NCI-H82 treated with DMSO at 0.1 percent for 48 hours (cell line): Measurements from ENCODE around the gene ASZ1.

Experiments used
- DNase-seq: peaks from one replicate; lab custom pipeline; 2025; ENCODE audit not compliant: unreplicated experiment; lab: John Stamatoyannopoulos, UW

Gene ASZ1

GRCh38 chr7:117403737-117404136, 23.6 kb downstream of the ASZ1 start:
- DNase-seq, result no peak

DNA sequence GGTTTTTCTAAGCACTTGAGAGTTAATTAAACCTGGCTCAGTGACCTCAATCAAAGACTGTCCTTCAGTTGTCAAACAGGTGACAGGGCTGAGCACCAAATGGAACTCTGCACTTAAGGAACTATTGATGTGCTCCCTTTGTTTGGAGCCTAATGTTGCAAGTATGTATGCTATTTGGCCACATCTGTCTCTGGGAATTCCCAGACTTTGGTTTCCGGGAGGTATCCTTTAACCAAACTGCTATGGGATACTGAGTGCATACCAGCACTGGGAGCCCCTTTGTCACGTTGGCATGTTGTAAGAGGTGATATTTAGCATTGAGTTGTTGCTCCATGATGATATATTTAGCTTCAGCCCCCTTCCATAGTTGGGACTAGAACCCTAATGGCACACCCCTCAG, 25.2 kb downstream of the ASZ1 start:
- DNase-seq, result no peak

- DNase-seq, result no peak
Observed at GRCh38 chr7:117401293-117402002, 25.8 kb downstream of the ASZ1 start.

- DNase-seq, result no peak
Observed at GRCh38 chr7:117399820-117400422, 27.4 kb downstream of the ASZ1 start.

- DNase-seq, result no peak
Observed at GRCh38 chr7:117395743-117396142, 31.6 kb downstream of the ASZ1 start.

- DNase-seq, result no peak
Observed at GRCh38 chr7:117393781-117394180, 33.5 kb downstream of the ASZ1 start.

DNA sequence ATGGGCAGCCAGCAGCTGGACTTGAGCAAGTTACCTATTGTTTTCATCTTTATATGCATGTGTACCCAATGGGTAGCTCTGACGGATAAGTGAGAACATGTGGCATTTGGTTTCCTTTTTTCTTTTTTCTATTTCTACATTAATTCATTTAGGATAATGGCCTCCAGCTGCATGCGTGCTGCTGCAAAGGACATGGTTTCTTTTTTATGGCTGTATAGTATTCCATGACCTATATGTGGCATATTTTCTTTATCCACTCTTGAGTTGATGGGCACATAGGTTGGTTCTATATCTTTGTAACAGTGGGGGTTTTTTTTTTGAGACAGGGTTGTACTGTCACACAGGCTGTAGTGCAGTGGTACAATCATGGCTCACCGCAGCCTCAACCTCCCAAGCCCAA, 37.4 kb downstream of the ASZ1 start:
- DNase-seq, result no peak

GRCh38 chr7:117386110-117386706, 41.1 kb downstream of the ASZ1 start:
- no peak for DNase-seq

DNA sequence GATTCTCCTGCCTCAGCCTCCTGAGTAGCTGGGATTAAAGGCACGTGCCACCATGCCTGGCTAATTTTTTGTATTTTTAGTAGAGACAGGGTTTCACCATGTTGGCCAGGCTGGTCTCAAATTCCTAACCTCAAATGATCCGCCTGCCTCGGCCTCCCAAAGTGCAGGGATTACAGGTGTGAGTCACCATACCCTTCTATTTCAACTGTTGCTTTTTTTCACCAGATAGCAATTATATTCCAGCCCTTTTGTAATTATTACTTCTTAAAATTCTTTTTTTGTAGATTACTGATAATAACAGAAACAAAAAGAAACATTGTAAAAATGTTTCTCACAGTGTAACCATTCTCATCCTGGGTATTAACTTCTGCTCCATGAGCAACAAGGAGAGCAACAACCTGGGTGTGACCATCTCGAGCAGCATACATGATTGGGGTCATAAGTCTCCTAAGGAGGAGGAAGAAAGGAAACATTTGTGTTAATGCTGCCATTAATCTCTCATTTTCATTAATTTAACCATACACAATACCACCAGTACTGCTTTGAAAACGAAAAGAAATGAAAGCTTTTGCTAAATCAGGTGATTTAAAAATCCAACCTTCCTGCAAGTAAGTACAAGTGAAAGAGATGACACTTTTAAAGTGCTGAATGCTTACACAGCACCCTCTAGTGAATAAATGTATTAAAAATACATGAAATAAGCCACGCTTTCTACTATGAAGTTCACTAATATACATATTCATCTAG, 41.8 kb downstream of the ASZ1 start:
- DNase-seq, result no peak

DNA sequence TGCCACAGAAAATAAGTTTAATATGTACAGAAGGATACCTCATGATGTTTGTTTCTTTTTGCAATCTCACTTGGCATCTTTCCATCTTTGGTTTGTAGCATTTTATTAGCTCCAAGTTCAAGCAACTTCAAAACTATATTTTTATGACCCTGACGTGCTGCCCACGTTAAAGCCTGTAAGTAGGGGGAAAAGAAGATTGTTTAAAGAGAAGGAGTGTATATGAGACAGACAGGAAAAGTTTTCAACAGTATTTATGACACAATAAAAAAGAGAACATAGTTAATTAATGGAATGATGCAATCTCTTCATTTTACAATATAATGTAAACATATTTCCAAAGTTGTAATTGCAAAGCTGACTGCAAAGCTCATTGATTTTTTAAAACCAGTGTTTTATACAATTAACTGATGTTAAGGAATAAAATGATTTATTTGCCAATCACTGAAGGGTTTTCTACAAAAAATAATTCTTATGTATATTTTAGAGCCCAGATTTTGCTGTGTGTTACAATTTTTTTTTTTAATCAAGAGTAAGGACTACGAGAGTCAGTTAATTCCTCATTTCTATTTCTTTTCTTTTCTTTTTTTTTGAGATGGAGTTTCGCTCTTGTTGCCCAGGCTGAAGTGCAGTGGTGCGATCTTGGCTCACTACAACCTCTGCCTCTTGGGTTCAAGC, 42.5 kb downstream of the ASZ1 start:
- no peak for DNase-seq

DNA sequence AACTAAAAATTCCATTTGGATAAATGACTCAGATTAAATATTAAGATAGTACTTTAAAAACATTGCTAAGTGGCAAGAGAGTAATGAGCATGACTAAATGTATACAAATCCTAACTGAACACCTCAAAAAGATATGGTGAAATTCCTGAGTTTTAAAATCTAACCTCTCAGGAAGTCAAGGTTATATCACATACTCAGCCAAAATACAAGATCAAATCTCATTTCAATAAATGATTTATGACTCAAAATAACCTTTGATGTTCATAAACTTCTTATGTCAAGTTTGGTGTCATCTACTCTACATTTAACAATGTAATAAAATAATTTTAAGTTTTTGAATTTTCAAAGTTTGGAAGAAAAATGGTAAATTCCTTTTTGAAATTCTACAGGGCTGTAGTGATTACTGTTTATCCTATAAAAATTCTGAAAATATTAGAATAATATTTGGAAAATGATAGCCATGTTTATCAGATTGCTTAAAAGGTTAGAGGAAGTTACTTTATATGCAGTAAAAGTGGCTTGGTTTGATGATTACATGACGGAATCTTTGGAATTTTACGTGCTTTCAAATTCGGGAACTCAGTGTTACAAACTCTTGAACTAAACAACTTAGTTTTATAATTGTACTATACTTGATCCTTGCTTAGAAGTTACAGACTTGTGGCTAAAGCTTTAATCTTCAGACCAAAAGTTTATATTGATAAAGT, 43.7 kb downstream of the ASZ1 start:
- DNase-seq, result no peak

DNA sequence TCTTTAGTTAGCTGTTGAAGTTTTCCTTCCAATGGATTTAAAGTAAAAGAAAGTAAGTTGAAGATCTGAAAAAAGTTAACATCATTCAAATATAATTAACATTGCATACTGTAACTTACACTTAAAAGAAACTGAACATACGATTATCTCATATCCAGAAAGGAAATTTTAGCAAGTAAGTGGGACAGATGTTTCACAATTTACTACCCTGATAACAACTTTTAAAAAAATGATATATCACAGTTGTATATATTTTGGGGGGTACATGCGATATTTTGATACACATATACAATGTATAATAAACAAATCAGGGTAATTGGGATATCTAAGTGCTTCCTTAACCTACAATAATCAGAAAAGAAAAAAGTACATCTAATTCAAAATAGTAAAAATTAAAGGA, 44.2 kb downstream of the ASZ1 start:
- no peak for DNase-seq

DNA sequence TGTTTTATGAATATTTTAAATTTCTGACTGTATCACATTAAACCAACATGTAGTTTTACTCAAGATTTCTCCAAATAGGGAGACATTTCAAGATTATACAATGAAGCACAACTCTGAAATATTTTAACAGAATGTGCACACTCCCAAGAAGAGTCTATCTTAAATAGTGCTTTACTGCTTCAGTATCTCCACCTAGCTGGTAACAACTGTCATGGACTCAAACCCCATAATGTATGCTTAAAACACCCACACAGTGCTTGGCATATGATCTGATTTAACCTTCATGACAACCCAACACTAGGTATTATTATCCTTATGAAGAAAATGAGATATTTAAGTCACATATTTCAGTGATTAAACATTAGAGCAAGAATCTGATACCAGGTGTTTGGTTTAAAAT, 45.9 kb downstream of the ASZ1 start:
- no peak for DNase-seq

DNA sequence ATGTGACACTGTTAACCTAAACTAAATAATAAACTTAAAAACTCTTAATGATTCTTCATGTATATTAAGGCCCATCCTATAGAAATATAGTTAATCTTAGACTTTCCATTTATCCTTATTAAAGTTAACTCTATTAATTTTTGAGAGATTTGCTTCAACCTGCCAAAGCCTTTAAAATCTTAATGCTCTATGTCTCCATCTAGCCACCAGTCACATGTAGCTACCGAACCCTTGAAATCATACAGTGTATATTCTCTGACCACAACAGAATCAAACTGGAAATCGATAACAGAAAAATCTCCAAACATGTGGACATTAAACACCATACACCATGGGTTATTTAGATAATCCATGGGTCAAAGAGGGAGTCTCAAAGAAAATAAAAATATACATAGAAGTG, 51.9 kb downstream of the ASZ1 start:
- no peak for DNase-seq

DNA sequence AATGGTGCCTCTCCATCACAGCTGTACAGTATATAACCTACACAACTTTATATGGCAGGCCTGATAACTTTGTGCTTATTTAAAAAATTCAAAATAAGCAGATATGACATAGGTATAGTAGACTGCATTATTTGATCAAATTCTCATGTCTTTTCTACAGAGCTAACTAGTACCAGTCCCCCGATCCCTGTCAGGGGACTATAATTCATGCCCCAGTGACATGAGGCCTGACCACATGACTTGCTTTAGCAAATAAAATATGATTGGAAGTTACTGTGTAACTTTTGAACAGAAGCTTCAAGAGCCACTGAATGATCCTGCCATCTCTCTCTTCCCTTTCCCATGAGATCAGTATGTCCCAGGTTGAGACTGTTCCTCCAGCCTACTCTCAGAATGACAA, 55.2 kb downstream of the ASZ1 start:
- DNase-seq, result no peak

DNA sequence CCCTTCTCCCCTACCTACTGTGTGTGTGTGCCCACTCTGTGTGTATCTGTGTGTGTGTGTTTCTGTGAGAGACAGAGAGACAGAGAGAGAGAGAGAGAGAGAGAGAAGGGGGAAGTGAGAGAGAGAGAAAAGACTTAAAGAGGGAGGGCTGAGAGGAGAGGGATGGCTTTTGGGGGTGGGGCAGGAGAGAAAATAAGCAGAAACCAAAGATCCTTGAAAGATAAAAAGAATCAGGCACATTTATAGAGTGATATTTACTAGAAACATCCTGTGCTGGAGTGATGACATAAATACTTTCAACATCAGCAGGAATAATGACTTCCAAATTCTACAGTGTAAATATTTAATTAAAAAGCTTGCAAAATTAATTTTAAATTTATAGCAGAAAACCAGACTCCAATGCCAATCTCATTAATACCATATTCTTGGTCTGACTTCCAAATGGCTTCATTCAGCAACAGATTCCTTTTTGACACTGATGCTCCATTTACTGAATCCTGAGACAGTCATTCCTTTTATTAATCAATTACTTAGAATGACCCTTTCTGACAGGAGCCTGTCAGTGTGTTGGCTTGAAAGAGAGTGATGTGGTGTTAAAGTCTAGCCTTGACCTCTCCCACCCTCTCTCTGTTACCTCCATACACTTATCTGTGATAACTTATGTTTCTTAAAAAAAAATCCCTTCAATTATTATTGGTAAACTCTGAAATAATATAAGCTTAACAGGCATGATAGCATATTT, 62.8 kb downstream of the ASZ1 start:
- no peak for DNase-seq

DNA sequence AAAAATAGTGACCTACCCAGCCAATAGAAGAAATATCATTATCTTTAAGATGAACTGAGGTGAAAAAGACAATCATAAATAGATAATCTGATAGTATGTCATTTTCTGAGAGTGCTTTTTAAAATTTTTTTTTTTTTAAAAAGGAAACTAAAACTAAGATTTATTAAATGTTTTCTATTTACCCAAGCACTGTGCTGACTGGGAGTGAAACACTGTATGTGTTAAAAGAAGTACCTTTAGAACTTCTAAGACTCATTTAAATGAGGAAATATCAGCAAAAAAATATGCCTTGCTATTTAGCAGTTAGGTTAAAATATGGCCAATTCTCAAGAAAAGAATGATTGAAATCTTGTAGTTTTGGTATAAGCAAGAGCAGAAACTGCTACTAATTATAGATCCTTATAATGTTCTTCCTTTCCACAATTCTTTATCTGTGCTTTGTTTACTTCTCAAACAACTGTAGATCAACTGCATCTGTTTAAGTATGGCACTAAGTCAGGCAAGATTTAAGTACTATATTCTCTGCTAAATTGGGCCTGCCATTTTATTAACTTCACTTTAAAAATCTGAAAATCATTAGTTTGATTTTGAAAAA, 64.9 kb downstream of the ASZ1 start:
- no peak for DNase-seq

GRCh38 chr7:117350027-117350426, 77.3 kb downstream of the ASZ1 start:
- no peak for DNase-seq

GRCh38 chr7:117349570-117349969, 77.7 kb downstream of the ASZ1 start:
- DNase-seq, result no peak
